Smooth muscle cell of the brain vasculature (primary cell): Measurements from ENCODE around the gene PTPN14.
"Not testable (repeated sequence)": the region's sequence is repeated elsewhere in the genome, so short reads cannot be mapped to it uniquely, and the experiment has no call there.

Experiments used
- DNase-seq: peaks from one replicate; pipeline ENCODE4 v3.0.0-alpha.2; 2012; ENCODE audit warnings: low read depth, low spot score

Gene PTPN14

DNA sequence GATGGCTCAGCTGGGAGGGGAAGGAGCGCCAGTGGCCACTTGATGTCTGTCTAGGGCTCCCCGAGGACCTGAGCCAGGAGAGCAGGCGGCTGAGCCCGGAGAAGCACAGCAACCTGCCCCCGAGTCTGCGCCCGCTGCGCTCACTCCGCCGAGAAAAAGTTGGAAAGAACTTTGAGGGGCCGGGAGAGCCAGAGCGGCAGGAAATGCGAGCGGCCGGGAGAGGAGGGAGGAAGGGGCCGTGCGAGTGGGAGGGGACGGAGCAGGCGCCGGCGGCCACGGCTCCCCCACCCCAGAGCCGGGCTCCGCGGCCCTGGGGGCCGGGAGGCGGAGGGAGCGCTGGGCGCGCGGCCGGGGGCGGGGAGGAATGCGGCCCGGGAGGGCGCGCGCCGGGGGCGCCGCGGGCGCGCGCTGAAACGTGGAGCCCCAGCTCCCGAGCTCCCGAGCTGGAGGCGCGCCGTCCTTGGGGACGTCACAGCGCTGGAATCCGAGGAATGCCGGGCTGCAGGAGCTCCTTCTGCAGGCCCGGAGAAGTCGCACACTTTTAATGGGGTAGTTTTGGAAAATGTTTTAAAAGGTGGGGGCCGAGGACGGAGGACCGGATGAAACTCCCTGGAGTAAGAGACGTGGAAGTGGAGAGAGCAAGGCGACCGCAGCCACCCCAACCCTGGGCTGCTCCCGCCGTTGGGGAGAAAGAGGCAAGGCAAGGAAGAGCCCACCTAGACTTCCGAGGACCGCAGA lies at the start of gene PTPN14:
Gene PTPN14 (minus strand): TSS at position 167 of the 738 bp plus-strand sequence. CDS start 86,799 bp downstream, outside the sequence.
- peak; percentile 80 for DNase-seq

DNA sequence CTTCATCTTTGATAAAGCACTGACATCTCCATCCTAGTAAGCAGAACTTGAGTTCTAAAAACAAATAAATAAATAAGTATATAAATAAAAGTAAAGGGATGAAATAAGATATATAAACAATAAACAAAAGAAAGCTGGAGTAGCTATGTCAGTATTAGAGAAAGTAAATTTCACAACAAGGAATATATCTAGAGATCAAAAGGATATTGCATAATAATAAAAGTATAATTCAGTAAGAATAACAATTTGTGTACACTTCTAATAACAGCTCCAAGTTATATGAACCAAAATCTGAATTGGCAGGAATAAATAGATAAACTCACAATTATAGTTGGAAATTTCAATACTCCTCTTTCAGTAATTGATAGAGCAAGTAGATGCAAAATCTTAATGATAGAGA lies 41.8 kb upstream of the PTPN14 start:
- DNase-seq: no peak

DNA sequence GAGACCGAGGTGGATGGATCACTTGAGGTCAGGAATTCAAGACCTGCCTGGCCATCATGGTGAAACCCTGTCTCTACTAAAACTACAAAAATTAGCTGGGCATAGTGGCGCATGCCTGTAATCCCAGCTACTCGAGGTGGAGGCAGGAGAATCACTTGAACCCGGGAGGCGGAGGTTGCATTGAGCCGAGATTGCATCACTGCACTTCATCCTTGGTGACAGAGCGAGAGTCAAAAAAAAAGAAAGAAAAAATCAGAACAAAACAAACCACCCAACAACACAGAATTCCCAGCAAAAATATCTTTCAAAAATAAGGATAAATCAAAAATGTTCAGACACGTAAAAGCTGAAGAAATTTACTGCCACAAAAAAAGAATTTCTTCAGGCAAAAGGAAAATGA lies 40.5 kb upstream of the PTPN14 start:
- DNase-seq: not testable (repeated sequence)

DNA sequence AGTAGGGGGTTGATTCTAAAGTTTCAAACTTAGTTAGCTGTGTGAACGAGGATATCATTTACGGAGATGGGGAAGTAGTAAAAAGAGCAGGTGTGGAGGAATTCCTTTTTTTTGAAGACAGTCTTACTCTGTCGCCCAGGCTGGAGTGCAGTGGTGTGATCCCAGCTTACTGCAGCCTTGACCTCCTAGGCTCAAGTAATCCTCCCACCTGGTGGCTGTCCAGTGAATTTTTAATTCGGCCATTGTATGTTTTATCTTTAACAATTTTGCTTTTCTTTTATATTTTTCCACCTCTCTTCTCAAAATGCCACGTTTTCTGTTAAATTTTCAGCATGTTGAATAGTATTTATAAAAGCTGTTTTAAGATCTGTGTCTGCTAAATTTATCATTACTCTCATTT lies 39.3 kb upstream of the PTPN14 start:
- no peak for DNase-seq

DNA sequence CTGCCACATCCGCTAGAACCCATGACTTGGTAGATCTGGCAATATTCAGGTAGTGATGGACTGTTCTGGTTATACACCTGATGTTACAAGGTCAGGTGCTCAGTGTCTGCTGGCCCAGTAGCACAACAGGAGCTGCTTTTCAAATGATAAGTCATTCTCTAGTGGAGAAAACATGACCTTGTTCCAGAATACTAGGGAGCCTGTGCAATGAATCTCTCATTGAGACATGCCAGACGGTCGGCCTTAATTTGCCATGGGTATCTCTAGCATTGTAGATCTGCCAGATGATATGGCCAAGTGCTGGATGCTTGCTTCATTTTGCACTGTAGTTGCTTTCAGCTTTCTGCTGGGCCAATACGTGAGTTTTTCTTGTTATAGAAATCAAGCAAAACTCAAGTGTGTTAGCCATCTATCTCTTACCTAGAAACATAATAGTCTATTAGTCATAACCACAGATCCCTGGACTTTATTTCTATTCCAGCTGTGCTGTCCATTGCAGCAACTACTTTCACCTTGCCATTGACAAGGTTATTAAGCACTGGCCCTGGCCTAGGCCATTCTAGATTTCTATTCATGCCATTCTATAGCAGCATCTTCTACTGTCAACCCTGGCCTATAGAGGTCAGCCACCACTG lies 37.7 kb upstream of the PTPN14 start:
- no peak for DNase-seq

DNA sequence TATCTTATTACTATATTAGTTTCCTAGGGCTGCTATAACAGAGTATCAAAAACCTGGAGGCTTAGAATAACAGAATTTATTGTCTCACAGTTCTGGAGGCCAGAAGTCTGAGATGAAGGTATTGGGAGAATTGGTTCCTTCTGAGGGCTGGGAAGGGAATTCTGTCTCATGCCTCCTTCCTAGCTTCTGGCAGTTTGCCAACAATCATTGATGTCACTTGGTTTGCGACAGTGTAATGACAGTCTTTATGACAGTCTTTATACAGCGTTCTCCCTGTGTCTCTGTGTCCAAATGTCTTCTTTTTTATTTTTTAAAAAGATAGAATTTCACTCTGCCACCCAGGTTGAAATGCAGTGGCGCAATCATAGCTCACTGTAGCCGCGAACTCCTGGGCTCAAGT lies 35.8 kb upstream of the PTPN14 start:
- no peak for DNase-seq

DNA sequence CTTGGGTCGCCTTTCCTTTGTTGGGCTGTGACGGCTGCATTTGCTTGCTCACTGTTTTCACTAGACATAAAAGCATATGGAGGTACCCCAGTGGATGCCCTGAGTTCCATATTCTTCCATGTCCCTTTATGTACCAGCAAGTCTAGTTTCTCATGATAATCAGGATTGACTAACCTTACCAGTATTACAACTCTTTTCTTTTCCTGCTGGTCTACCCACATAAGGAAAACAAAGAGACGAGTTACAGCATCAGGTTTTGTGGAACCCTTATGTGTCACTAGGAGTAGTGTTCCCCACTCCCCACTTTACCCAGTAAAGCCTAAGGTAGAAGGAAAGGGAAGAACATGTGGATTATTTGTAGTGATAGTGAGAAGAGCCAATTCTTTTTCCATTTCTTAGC lies 35.2 kb upstream of the PTPN14 start:
- no peak for DNase-seq

DNA sequence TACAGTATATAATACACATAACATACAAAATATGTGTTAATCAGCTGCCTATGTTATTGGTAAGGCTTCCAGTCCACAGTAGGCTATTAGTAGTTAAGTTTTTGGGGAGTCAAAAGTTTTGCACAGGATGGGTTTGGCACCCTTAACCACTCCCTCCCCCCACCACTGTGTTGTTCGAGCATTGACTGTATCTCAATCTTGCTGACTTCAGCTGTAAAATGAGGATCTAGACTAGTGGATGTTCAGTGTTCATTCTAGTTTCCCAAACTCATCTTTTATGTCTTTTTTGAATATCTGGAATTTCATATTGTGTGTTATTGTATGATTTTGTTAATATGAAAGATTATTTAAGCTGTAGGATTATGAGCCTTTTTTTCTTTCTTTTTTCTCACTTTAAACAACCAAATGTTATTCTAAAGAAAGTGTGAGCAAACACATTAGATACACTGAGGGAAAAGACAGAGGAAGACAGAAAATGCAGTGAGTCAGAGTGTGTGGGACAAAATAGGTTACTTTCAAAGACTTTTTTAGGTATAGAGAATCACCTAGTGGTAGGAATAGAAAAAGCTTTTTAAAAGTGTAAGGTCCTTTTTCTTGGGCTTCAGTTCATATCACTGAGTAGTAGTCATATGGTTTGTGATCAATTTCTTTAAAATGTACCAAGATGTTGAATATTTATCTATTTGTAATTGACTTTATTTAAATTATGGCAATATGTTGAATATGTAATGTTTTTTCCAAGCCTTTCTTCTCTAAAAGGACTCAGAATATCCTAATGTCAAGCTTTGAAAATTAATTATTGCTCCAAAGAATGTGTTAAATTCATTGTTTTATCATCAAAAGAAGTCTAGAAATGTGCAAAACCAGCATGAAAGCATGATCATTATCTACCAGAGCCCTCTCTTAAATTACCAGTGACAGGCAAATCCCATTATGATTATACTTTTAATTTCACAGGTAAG lies 33.7 kb upstream of the PTPN14 start:
- DNase-seq: no peak

DNA sequence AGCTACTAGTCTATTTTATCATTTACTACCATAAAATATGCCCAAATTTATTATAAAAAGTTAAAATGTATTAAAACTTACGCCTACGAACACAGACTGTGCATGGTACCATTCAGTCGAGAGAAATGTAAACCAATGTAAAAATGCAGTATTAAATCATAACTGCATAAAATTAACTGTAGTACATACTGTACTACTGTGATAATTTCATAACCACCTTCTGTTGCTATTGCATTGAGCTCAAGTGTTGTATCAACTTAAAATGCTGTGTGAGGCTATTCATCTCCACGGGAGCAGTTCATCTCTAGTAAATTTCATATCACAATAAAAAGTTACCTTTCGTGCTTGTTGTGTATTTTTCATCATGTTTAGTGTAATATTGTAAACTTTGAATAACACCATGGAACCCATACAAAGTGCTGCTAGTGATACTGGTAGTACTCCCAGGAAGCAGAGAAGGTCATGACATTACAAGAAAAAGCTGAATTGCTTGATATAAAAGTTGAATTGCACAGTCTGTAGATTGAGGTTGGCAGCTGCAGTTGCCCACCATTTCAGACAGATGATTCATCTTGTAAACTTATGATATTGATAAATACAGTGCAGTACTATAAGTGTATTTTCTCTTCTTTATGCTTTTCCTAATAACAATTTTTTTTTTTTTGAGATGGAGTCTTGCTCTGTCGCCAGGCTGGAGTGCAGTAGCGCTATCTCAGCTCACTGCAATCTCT lies 32.6 kb upstream of the PTPN14 start:
- no peak for DNase-seq

DNA sequence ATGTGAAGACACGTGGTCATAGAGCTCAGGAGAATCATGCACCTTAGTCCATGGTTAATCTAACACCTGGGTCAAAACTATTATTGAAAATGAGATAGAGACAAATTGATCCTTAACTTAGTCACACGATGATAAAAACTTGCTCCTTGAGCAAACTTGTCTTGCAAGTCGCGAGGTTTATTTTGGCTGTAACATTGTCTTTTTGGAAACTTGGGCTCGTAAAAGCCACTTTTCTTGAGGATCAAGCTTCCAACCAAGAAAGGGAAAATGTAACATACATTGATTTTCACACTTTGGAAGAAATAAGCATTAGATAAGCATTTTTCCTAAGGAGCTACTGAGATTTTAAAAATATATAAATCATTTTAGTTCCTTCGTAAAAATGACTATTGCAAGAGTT lies 31.7 kb upstream of the PTPN14 start:
- DNase-seq: no peak

DNA sequence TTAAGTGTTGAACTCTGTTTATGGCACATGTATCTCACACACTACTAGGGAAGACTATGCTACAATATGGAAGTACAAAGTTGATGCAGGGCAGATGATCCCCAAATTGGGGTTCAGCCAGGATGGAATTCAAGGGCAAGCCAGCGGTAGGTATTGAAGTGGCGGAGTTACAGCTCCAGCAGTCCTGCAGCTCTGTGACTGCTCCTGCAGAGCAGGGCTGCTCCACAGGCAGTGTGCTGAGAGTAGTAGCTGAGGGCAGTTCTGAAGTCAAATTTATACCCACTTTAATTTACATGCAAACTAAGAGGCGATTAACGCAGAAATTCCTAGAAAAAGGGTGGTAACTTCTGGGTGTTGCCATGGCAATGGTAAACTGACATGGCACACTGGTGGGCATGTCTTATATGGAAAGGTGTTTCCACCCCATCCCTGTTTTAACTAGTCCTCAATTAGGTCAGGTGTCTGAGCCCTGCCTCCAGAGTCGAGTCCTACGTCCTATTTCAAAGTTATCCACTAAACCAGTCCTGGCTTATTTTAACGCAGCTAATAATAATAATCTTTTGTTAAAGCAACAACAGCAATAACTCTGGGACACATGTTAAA lies 31.0 kb upstream of the PTPN14 start:
- DNase-seq: no peak

DNA sequence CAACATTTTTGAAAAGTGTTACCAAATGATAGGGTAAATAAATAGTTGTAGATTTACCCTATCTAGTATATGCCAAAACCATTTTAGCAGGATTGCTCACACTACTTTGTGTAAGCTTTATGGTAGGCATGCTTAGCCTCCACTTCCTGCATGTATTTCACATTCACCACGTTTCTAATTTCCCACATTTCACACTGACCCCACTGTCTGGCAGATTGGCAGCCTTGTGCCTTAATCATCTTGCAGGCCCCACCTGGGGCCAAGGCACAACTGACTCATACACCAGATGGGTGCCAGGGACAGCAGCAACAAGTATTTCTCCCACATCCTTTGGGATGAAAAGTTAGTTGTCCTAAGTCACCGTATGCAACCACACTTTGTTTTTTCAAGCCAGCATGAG lies 30.4 kb upstream of the PTPN14 start:
- no peak for DNase-seq

DNA sequence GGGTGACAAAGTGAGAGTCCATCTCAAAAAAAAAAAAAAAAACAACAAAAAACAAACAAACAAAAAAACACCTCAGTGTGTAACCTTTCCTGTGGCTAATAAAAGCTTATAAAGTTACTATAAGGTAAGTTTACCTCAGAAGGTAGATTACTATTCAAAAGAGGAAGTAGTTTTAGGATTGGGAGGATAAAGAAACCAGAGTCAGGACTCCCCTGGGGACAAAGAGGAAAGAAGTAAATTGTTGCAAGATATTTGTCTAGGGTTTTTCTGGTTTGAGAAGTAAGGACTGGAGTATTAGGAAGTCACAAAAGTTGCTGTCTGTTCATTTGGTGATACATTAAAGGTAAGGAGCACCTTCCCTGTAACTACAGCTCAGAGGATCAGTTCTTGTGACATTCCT lies 27.8 kb upstream of the PTPN14 start:
- DNase-seq: no peak

DNA sequence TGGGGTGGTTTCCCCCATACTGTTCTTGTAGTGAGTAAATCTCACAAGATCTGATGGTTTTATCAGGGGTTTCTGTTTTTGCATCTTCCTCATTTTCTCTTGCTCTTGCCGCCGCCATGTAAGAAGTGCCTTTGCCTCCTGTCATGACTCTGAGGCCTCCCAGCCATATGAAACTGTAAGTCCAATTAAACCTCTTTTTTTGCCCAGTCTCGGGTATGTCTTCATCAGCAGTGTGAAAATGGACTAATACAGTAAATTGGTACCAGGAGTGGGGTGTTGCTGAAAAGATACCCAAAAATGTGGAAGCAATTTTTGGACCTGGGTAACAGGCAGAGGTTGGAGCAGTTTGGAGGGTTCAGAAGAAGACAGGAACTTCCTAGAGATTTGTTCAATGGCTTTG lies 24.7 kb upstream of the PTPN14 start:
- DNase-seq: not testable (repeated sequence)

DNA sequence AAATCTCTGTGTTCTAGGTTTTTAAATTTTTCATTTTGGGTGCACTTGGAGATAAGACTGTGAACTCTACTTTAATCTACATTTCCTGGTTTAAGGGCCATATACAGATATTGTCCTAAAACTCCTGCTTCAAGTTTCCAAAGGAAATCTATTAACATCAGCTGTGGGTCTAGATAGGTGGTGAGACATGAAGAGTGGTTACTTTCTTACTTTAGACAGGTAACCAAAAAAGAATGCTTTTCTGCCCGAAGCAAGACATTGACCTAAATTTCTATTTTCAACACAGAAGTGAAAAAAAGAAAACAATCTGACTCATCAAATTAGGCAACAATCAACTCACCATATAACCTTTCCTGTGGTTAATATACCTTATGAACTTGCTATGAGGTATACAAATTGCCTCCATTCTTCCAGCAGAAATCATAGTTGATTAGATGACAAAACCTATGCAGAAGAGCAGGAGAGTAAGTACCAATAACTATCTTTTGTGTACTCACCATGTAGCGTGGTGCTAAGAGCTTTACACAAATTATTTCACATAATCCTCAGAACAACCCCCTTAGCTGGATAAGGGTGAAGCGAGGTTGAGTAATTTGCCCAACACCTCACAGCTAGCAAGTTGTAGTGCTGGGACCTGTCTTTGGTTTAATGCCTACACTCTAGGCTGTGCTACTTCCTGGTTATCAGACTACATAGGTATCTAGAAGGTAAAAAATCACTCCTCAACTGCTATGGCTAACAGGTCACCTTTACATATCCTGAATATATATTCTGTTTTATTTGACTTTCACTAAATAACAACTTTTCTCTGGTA lies 23.4 kb upstream of the PTPN14 start:
- no peak for DNase-seq

DNA sequence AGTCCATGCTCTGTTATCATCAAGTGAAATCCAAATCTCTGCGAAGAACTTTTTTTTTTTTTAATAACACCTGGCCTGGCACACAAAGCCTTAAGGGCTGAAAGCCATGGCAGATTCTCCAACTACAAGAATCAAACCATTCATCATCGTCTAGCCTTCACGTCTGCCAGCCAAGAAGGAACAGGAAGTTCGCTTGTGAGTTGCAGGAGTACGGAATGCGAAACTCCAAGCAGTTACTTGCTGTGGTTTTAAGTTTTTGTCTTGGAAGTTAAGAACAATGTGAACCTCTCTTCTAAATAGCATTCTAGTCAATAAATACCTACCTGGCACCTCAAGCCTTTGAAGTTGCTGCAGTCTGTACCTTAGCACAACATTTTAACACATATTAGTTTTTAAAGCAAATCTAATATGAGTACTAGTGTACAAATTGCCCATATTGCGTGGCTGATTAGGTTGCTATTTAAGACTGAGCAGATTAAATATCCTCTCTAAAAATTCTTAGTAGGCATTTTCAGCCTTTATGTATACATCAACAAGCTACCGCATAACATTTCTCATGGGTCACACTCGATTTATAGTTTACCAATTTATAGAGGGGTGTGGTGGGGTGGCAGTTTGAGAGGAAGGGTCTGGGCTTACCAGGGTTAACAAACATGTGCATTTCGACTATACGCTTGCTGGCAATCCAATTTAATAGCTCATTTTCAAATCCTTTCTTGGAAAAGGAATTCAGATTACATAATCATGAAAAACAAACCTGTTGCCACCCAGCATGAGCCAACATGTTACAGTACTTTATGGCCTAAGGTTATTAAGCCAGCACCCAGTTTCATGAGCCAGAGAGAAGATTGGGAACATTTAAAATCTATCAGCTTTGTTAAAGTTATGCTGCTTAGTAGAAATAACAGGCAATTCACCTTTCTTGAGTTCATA lies 22.2 kb upstream of the PTPN14 start:
- DNase-seq: no peak

DNA sequence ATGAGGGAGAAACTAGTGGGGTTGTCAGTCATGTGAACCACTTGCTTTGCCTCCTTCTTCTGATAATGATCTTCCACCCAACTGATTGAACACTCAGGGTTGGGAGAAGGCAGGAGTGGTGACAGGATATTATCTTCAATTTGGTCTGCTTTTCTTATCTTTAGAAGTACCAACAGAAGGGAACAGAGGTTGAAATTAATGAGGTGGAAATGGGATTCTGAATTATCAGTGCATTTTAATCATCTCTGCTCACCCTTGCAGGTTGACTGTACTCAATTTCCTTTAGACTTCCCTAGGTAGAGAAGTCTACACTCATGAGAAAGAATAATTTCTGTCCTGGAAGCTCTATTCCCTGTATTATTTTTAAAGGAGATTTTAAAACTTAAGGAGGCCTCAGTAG lies 19.9 kb upstream of the PTPN14 start:
- DNase-seq: no peak

DNA sequence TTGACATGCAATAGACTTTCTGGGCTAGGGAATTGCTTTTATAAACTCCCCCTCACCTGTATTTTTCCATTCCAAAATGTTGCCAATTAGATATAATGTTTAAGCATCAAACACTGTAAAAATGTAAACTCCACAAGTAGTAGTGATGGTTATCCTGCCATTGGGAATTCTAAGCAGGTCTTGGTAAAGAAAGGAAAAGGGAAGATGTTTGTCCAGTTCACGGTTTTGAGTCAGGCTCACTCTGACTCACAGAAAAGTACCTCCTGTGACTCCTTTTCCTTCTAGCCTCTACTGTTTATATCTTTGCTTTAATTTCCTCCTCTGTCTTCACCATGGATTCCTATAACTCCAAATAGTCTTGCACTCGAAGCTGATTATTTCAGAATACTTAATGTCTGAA lies 19.0 kb upstream of the PTPN14 start:
- DNase-seq: no peak

DNA sequence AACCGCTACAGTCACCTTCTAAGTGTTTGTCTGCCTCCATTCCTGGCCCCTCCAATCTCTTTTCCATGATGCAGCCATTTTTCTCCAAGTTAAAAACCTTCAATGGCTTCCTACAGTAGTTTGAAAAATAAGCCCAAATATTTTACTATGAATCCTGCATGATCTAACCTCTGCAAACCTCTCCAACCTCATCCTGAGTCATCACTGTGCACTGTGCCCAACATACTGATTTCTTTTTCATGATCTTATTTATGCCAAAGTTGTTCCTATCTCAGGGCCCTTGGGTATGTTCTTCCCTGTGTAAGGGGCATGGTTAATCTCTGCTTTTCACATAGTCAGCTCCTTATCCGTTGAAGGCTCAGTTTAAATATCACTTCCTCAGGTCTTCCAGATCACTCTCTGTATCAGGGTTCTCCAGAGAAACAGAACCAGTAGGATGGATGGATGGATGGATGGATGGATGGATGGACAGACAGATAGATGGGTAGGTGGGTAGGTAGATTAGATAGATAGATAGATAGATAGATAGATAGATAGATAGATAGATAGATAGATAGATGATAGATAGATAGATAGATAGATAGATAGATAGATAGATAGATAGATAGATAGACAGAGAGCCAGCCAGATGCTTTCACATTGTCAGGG lies 18.1 kb upstream of the PTPN14 start:
- DNase-seq: no peak
